A549 (cell line): ENCODE results near the gene FBXO10.

Source experiments
- BHLHE40 ChIP-seq: IDR thresholded peaks from 2 replicates; pipeline ENCODE4 v1.6.1; 2012; ENCODE audit warnings: low read depth, low read length, inconsistent platforms
- EHMT2 ChIP-seq: fragments of 200-600 bp; sonication (generic); IDR thresholded peaks from 2 replicates; pipeline ENCODE4 v1.6.1; 2016; ENCODE audit warnings: antibody characterized with exemption, low read depth, mild to moderate bottlenecking, moderate library complexity
- EP300 ChIP-seq, 2 experiments: fragments of >200 bp; sonication (Bioruptor Twin); formaldehyde crosslinking; IDR thresholded peaks; 2 replicates in 1 of 2; 3 replicates in 1 of 2; pipeline ENCODE4 v1.6.1; 2016 to 2017
- JUN ChIP-seq, 2 experiments: fragments of >200 bp; sonication (Bioruptor Twin); formaldehyde crosslinking; IDR thresholded peaks; 2 replicates in 1 of 2; 3 replicates in 1 of 2; pipeline ENCODE4 v1.6.1; 2016 to 2017
- PHF8 ChIP-seq: fragments of 200-600 bp; sonication (generic); IDR thresholded peaks from 2 replicates; pipeline ENCODE4 v1.6.1; 2016; ENCODE audit warnings: low read depth, mild to moderate bottlenecking, antibody characterized with exemption, moderate library complexity, borderline replicate concordance
- POLR2A ChIP-seq: IDR thresholded peaks from 2 replicates; pipeline ENCODE4 v1.6.1; 2012; ENCODE audit warnings: mild to moderate bottlenecking, low read length
- RCOR1 ChIP-seq: fragments of 150-350 bp; IDR thresholded peaks from 2 replicates; pipeline ENCODE4 v1.6.1; 2014; ENCODE audit warnings: antibody characterized with exemption, low read length, low read depth
- TF ChIP-seq, protein P1 (sequence below): fragments of >200 bp; sonication (Bioruptor Twin); formaldehyde crosslinking; IDR thresholded peaks from 3 replicates; pipeline ENCODE4 v1.5.1; 2016

DNA sequence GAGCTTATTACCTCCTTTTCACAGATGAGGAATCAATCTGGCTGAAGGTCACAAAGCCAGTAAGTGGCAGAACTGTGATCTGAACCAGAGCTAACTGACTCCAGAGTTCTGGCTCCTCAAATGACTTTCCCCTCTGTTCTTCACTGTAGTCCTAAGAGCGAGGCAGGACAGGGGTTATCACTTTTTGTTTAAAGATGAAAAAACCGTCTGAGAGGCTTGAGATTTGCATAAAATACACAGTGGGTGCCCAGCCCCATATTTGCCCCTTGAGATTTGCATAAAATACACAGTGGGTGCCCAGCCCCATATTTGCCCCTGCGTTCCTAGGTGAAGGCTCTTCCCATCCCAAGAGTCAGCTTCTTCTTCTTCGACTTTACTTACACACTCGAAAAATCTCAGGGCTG, 667 bp downstream of the FBXO10 start:
- no peak for TF ChIP-seq POLR2A
- TF ChIP-seq, protein P1, sequence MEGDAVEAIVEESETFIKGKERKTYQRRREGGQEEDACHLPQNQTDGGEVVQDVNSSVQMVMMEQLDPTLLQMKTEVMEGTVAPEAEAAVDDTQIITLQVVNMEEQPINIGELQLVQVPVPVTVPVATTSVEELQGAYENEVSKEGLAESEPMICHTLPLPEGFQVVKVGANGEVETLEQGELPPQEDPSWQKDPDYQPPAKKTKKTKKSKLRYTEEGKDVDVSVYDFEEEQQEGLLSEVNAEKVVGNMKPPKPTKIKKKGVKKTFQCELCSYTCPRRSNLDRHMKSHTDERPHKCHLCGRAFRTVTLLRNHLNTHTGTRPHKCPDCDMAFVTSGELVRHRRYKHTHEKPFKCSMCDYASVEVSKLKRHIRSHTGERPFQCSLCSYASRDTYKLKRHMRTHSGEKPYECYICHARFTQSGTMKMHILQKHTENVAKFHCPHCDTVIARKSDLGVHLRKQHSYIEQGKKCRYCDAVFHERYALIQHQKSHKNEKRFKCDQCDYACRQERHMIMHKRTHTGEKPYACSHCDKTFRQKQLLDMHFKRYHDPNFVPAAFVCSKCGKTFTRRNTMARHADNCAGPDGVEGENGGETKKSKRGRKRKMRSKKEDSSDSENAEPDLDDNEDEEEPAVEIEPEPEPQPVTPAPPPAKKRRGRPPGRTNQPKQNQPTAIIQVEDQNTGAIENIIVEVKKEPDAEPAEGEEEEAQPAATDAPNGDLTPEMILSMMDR = no peak
- no peak for TF ChIP-seq PHF8
- TF ChIP-seq EHMT2 = no peak
- no peak for TF ChIP-seq EP300 (IDR thresholded peaks at IDR 0.05)
- no peak for TF ChIP-seq RCOR1
- TF ChIP-seq JUN (IDR thresholded peaks at IDR 0.05) = no peak
- no peak for TF ChIP-seq BHLHE40
